ENCODE measurements around the gene AFTPH.

The AFTPH gene

GRCh38 chr2:64632835-64633819, 109.0 kb downstream of the AFTPH start:
- no peak for DNase-seq (ENCODE audit: low read depth in 2 of 2)

DNA sequence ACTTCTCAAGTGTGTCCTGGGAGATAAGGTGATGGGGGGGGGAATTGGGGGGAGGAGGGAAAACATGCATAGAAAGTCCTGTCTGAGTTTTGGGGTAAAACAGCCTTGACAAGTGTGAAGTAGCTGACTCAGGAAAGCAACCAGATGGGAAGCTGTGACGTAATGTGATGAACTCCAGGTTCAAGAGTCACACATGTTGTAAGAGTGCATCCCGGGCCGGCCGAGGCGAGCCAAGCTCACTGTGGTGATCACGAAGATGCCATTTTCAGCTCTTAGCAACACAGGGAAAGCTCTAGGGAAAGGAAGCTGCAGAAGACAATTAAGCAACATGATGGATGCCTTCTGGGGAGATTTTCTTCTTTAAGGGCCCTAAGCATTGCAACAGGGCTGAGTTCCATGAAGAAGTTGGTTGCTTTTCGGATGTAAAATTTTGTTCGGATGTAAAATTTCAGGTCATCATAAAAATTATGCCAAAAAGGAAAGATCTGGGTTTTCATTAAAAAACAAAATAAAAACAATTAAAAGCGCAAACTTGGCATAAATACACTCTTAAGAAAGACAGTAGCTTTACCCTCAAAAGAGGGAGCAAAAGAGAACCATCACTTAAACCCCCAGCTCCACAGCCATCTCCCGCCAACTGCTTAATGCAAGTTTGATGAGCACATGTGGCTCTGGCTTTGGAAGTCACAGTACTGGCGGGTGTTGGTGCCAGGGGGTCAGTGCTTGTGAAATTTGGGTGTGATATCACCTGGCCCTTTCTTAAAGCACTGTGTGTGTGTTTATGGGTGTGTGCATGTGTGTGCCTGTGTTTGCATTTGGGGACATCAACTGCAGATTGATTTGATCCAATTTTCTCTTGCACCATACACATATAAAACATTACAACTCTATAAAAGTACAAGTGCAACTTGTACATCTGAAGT, 110.5 kb downstream of the AFTPH start:
- DNase-seq (ENCODE audit: low read depth in 2 of 2): no peak

DNA sequence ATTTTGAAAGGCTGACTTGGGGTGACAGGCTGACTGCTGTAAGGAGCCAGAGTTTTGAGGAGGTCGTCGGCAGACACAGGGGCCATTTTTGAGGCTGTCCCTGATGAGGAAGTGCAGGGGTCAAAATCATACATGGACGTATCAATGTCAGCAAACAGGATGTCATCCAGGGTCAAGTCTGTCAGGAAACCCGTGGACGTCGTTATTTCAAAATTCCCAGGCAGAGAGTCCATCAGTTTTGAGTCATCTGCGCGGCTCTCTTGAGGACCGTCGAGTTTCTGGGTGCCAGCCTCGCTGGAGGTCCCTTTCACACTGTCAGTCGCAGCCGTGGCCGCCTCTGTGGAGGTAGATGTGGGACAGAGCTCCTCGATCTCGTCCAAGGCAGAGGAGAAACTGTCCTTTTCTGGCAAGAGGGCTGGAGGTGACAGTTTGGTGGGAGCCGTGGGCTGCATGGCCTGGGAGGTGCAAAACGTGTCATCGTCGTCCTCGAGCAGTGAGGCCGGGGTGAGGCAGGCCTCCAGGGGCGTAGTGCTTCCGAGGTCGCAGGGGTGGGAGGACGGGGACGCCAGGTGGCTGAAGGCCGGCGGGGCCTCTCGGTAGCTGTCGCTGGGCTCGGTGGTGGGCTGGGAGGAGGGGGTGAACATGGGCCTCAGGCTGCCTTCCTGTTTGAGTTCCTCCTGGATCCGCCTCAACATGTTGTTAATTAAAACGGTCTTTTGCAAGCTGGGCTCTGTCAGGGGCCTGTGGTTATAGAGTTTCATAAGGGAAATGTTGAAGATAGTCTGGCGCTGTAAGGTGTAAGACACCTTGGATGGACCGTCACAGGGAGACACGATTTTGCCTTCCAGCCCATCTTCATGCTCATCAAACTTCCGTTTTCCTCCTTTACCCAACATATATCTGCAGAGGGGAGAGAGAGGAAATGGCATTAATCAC, 112.1 kb downstream of the AFTPH start:
- DNase-seq (ENCODE audit: low read depth in 2 of 2): no peak

DNA sequence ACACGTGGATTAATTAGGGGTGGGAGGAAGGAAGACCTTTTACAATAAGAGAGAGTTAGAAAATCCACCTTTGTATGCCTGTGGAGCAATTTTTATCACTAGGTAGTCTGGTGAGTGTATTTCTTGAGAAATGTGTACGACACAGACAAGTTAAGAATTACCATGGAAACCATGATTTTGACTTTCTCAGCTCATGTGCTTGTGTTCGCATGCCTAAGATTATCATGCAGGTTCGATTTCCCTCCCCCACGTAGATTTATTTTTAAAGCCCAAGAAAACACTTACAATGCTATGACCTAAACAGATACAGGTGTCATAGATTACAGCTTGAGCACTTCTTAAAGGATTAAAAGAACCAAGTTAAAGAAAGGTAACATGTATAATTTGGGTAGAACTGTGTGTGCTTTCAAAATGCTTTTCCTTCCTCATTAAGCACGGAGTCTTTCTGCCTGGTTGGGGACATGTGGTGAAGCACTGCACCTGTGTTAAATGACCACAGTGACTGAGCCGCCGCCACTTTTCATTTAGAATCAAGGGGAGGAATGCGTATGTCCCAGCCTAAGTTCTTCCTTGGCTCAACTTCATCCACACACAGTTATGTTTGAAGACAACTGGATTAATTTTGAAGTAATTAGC, 113.0 kb downstream of the AFTPH start:
- no peak for DNase-seq (ENCODE audit: low read depth in 2 of 2)

- no peak for DNase-seq (ENCODE audit: low read depth in 2 of 2)
Measured at GRCh38 chr2:64637931-64638330, 113.8 kb downstream of the AFTPH start.

DNA sequence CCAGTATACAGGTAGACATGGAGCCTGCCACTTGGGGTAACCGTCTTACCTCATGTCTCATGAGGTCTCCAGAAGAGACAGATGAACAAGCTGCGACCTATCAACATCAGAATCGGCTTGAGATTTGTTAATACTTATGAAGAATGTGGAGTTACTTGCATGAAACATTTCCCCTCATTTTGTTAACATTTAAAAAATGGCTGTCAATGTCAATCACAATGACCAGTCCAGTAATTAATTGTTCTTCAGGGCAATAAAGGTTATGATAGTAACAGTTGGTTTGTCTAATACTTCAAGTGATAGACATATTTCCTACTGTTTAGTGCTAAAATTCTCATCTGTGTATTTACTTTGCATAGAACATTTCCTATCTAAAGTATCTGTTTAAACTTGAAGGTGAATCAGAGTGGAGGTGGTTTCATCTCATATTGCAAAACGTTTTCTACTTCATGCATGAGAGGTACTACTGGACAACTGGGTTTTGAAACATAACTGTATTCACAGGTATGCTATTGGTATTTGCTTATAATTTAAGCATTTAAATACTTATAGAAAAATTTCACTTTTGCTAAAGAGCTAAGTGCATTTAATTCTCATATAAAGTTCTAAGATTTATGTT, 114.5 kb downstream of the AFTPH start:
- DNase-seq (ENCODE audit: low read depth in 2 of 2): no peak

GRCh38 chr2:64639691-64640090, 115.6 kb downstream of the AFTPH start:
- DNase-seq (ENCODE audit: low read depth in 2 of 2): no peak

- no peak for DNase-seq (ENCODE audit: low read depth in 2 of 2)
Measured at GRCh38 chr2:64640153-64641044, 116.3 kb downstream of the AFTPH start.

- DNase-seq (ENCODE audit: low read depth in 2 of 2): no peak
Measured at GRCh38 chr2:64641599-64641998, 117.5 kb downstream of the AFTPH start.
